Activated naive CD8-positive, alpha-beta T cell treated with anti-CD3 and anti-CD28 coated beads for 36 hours (primary cell): ENCODE data around the gene BCL11B. TPM values are rescaled to one million over a fixed set of nuclear protein-coding genes. Genes with fewer than 3 reads are reported as not detected.

ENCODE experiments used
- DNase-seq: peaks from one replicate; pipeline ENCODE4 v3.0.0; 2021
- H3K27ac Mint-ChIP-seq: one replicate; pipeline ENCODE4 v1.8.0; 2022; ENCODE audit warnings: mild to moderate bottlenecking, moderate library complexity, mixed read lengths
- H3K27me3 Mint-ChIP-seq: one replicate; pipeline ENCODE4 v1.8.0; 2022; ENCODE audit warnings: mild to moderate bottlenecking, mixed read lengths
- H3K36me3 Mint-ChIP-seq: one replicate; pipeline ENCODE4 v1.8.0; 2021; ENCODE audit warnings: mild to moderate bottlenecking, mixed read lengths
- H3K4me1 Mint-ChIP-seq: one replicate; pipeline ENCODE4 v1.8.0; 2021; ENCODE audit warnings: mixed read lengths
- H3K4me3 Mint-ChIP-seq: one replicate; pipeline ENCODE4 v1.8.0; 2022; ENCODE audit warnings: mild to moderate bottlenecking, moderate library complexity, mixed read lengths
- H3K9me3 Mint-ChIP-seq: one replicate; pipeline ENCODE4 v1.8.0; 2022; ENCODE audit warnings: mixed read lengths
- total RNA-seq, 2 experiments: library from RNA; stranded (reverse); gene quantifications; one replicate each; pipeline ENCODE4 v1.2.3, GENCODE V29; 2021

BCL11B gene
- 10 to 100 TPM; 38.9 to 40.3 TPM for total RNA-seq

DNA sequence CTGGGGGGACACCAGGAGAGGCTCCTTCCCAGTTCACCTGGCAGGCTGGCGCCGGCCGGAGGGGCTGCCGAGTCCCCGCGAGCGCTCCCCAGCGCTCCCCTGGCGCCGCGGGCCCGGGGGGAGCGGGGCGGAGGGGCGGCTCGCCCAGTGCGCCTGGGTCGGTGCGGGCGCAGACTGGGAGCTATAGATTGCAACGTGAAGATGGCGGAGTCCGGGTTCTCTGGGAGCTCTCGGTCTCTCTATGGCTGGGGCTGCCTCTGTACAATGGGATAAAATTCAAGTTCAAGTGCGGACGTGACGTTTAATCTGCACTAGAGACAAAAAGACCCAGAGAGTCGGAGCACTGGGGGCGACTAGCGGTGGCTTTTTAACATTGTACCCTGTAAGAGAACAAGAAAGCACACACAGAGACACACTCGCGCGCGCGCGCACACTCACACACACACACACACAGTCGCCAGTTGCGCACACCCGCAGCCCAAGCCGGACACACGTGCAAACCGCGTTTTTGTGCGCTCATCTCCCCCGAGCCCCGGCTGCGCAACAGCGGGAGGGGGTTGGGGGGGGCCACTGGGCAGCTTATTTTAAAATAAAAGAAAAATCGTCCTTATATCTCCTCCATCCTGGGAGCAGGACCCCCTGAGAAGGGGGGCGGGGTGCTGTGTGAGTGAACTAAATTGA lies at the start of gene BCL11B:
Gene BCL11B, minus strand, starts transcription at position 247 of the 681 bp plus-strand sequence. CDS start 979 bp downstream, outside the sequence.
- H3K9me3 Mint-ChIP-seq: no peaks in the 10 kb centered on the region
- H3K4me3 Mint-ChIP-seq: peak within 1 kb of the TSS; percentile 89
- peaks cover 26% of the 10 kb centered on the region for H3K36me3 Mint-ChIP-seq
- H3K27me3 Mint-ChIP-seq: peaks cover 3% of the 10 kb centered on the region
- H3K4me1 Mint-ChIP-seq: peaks cover 36% of the 10 kb centered on the region
- H3K27ac Mint-ChIP-seq: peak within 1 kb of the TSS; percentile 95
- peak; percentile 86 for DNase-seq

DNA sequence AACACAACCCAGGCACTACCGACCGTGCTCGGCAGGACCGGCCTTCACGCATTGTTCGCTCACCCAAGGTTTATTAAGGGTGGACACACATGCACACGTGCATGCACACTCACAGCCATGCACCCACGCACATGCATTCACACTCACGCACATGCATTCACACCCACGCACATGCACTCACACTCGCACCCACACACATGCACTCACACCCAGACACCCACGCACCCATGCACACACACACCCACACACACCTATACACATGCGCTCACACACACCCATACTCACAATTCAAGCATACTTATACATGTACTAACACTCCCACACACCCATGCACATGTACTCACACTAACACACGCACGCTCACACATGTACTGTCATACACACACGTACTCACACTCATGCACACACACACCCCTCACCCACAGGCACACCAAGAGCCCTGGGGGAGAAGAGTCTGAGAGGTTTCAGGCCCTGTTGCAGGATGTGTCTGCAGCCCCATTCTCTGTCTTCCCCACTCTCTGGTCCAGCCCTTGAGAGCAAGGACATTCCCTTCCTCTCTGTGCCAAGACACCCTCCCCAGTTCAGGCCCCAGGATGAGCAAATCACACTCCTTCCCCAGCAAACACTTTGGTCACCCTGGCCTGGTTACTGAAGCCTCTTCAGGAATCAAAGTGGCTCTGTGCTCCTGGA lies 49.4 kb upstream of the BCL11B start:
- H3K27ac Mint-ChIP-seq: no peak overlapping the region

DNA sequence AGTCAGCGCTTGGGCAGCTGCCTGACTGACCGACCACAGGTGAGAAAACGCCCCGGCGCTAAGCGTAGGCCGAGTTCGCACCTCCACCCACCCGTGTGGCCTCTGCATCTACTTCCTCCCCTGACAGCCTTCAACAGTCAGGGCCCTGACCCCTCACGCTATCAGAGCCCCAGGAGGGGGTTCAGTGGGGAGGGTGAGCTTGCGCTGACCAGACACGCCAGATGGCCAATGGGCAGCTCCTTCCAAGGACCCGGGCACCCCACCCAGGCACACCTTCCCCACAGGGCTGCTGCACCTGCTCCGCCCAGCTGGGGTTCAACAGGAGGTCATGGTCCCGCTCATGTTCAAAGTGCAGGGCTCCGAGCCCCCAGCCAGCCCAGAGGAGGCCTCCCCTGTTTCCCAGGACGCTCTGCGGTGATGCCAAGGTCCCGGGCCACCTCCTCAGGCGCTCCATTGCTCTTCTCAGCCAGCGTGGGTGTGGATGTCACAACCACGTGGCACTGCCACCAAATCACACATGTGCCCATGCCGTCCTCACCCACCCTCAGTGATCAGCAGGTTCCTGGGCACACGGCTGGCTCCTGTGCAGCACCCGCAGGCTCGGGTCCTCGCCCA lies 48.7 kb upstream of the BCL11B start:
- no peak overlapping the region for H3K4me3 Mint-ChIP-seq
- H3K27ac Mint-ChIP-seq: no peak overlapping the region
- H3K27me3 Mint-ChIP-seq: no peaks in the 10 kb centered on the region

More for the DNA sequence above, 49.4 kb upstream of the BCL11B start:
- Mint-ChIP-seq H3K4me1 (peaks cover 5% of the 10 kb centered on the region), H3K36me3 (no peaks in the 10 kb centered on the region), H3K4me3 (no peak overlapping the region), H3K27me3 (no peaks in the 10 kb centered on the region), H3K9me3 (no peaks in the 10 kb centered on the region)
- no peak for DNase-seq

DNA sequence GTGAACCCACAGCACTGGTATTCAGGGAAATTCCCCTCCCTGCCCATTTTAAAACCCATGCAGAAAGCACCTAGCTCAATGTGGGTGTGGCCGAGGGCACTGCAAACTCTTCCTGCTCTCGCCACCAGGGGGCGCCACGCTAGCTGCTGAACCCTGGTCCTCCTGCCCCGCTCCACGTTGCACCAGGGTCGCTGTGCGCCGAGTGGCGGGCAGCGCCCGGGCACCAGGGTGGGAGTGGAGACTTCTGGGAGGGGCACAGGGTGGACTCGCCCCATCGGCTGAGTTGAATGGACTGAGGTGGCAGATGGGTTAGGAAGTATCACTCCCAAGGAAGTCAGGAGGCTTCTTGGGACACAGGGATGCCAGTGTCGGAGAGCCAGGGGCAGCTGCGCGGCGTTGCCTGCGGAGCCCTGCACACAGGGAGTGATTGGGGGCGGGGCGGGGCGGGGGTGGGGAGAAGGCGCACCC lies 48.1 kb upstream of the BCL11B start:
- peak; percentile 82 for DNase-seq
- H3K27me3 Mint-ChIP-seq: no peaks in the 10 kb centered on the region
- H3K36me3 Mint-ChIP-seq: no peaks in the 10 kb centered on the region
- no peak overlapping the region for H3K27ac Mint-ChIP-seq
- H3K4me3 Mint-ChIP-seq: no peak overlapping the region
- no peaks in the 10 kb centered on the region for H3K9me3 Mint-ChIP-seq
- peaks cover 5% of the 10 kb centered on the region for H3K4me1 Mint-ChIP-seq

More for the DNA sequence above, 48.7 kb upstream of the BCL11B start:
- Mint-ChIP-seq H3K9me3 (no peaks in the 10 kb centered on the region), H3K4me1 (peaks cover 5% of the 10 kb centered on the region), H3K36me3 (no peaks in the 10 kb centered on the region)
- DNase-seq: no peak

DNA sequence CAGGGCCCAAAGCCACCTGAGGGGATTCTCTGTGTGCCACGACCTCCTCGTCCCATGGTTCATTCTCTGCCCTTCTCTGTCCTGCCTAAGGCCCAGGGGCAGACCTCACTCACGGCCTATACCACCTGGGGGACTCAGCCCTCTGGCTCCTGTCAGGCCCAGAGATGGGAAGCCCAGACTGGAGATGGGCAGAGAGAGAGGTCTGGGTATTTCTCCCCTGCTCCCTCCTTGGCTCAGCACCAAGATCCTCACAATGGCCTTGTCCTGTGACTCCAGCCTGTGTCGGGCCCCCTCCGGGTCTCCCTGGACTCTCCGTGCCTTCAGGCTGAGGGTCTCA lies 46.9 kb upstream of the BCL11B start:
- no peaks in the 10 kb centered on the region for H3K36me3 Mint-ChIP-seq
- no peak overlapping the region for H3K4me3 Mint-ChIP-seq

DNA sequence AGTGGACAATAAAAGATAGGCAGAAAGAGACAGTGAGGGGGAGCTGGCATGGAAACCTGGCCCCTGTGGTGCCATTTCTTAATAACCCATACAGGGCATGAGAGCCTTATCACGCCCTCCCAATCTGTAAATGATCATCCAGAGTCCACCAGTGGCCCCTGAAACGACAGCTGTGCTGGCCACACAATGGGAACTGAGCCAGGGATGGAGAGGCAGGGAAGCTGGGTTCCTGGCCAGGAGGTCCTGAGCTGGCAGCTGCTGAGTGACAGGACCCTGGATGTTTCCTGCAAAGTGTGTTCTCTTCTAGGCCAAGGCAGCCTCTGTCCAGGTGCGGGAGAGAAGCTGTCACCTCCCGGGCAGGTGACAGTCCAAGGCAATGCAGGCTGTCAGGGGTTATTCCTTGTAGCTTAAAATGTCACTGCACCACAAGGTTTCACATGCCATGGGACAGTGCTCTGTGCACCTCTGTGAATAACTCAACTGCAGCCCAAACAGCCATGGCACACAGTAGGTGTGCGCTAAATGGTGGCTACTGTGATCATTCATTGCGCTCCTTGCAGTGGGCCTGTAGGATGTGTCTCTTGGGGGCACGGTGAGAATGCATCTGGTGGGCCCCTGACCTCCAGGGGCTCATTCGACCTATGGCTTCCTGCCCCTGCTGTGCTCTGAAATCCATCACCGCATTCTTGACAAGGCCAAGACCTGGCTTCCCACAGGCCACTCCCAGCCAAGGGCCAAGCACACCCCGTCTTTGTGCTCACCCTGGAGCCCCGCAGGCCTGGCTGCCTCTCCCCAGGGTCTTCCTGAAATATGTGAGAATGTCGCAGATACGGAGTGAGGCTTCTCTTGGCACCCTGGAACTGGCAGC lies 46.3 kb upstream of the BCL11B start:
- Mint-ChIP-seq H3K9me3 (no peaks in the 10 kb centered on the region), H3K36me3 (no peaks in the 10 kb centered on the region), H3K4me1 (peaks cover 5% of the 10 kb centered on the region), H3K4me3 (no peak overlapping the region), H3K27ac (no peak overlapping the region), H3K27me3 (no peaks in the 10 kb centered on the region)
- DNase-seq: no peak

More for the DNA sequence above, 46.9 kb upstream of the BCL11B start:
- H3K27ac Mint-ChIP-seq: no peak overlapping the region
- H3K4me1 Mint-ChIP-seq: peaks cover 5% of the 10 kb centered on the region
- H3K9me3 Mint-ChIP-seq: no peaks in the 10 kb centered on the region
- no peak for DNase-seq
- no peaks in the 10 kb centered on the region for H3K27me3 Mint-ChIP-seq

DNA sequence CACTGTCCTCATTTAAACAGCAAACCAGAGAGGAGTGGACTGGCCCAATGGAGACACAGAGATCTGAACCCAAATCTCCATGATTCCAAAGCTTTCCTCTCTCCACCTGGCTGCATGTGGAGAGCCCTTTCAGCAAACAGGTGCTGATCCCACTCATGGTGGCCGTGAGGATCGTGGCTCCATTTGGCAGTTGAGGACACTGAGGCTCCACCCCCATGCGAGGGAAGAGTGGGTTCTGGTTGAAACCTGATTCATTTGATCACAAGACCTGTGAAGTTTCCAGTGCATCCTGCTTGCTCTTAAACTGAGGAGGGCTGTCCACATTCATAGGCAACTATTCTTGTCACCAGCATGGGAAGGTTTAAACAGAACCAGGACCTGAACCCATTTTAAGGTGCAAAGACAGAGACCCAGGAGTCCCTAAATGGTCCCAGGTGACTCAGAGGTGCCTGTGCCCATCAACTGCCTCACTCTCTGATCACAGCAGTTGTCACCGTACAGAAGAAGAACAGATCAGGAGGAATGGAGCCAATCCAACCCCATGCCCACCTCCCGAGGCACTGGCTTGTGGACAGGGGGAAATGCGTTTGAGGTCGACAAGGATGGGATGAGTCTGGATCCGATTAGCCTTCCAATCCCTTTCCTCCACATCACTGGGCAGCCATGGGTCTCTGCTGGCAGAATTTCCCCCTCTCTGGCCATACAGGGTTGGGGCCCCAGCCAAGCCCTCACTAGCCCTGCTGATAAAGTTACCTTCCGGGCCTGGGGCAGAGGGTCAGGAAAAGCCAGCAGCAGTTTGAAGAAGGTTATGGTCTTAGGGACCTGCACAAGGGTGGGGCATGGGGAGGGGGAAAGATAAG lies 45.5 kb upstream of the BCL11B start:
- no peak for DNase-seq
- Mint-ChIP-seq H3K36me3 (no peaks in the 10 kb centered on the region), H3K4me3 (no peak overlapping the region), H3K27me3 (no peaks in the 10 kb centered on the region), H3K9me3 (no peaks in the 10 kb centered on the region), H3K4me1 (peaks cover 5% of the 10 kb centered on the region), H3K27ac (no peak overlapping the region)

DNA sequence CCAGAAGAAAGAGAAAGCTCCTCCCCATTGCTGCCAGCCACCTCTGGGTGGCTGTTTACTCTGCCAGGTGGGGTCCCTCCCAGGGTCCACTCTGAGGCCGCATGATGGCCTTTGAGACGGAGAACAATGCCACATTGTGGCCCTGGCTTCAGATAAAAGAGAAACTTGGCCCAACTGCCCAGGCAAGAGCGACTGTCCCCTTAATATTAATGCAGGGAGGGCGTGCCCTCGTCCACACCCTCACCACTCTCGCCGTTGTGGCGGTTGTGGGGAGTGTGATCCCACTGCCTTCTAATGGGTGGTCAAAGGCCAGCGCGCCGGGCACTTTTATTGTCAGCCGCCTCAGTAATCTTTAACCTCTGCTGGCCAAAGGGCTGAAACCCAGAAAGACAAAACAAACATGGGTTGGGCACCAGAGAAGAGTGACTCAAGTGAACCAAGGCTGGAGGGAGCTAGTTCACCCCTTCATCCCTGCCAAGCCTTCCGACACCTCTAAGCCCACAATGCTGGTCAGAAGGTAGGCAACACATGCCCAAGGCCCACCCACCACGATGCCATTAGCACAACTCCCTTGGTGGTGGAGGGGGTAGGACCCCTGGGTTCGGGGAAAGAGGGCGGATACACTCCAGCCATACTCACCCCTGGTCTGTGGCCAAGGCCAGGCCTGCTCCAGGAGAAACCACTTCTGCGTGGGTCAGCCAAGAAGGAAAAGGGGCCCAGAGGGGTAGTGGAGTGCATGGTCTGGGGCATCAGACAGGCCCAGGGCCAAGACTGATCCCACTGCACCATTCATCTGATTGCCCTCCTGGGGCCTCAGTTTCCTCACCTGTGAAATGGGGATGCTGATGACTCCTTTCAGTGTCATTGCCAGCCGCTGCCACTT lies 44.5 kb upstream of the BCL11B start:
- DNase-seq: no peak
- no peak overlapping the region for H3K27ac Mint-ChIP-seq
- peaks cover 2% of the 10 kb centered on the region for H3K9me3 Mint-ChIP-seq
- H3K36me3 Mint-ChIP-seq: no peaks in the 10 kb centered on the region
- no peak overlapping the region for H3K4me3 Mint-ChIP-seq
- peaks cover 5% of the 10 kb centered on the region for H3K4me1 Mint-ChIP-seq
- H3K27me3 Mint-ChIP-seq: no peaks in the 10 kb centered on the region

DNA sequence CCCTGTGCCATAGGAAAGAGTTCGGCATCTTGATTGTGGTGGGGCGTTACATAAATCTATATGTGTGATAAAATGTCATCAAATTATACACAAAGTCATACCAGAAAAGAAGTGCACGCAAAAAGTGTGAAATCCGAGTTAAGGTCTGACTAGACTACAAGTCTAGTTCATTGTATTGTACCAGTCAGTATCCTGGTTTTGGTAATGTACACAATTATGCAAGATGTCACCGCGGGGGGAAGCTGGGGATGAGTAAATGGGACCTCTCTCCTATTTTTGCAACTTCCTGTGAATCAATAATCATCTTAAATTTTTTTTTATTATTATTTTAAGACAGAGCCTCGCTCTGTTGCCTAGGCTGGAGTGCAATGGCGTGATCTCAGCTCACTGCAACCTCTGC lies 43.2 kb upstream of the BCL11B start:
- no peak overlapping the region for H3K27ac Mint-ChIP-seq
- H3K36me3 Mint-ChIP-seq: peaks cover 2% of the 10 kb centered on the region
- H3K4me3 Mint-ChIP-seq: no peak overlapping the region
- peaks cover 3% of the 10 kb centered on the region for H3K27me3 Mint-ChIP-seq
- H3K9me3 Mint-ChIP-seq: peaks cover 10% of the 10 kb centered on the region
- DNase-seq: no peak
- peaks cover 5% of the 10 kb centered on the region for H3K4me1 Mint-ChIP-seq

DNA sequence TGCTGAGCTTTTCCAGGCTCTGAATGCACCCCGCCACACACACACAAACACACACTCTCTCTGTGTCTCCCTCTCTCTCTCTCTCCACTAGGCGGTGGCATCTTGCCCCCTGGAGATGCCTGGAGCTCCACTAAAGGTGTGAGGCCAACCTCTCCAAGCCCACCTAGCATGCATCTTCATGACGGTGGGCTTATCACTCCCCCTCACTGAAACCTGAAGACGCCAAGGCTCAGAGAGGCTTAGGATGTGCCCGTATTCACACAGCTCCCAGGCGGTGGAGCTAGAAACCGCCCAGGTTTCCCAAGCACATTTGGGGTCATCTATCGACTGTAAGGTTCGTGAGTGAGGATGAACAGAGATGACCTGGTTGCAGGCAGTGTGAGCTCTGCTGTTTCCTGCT lies 42.6 kb upstream of the BCL11B start:
- peaks cover 2% of the 10 kb centered on the region for H3K36me3 Mint-ChIP-seq
- peaks cover 3% of the 10 kb centered on the region for H3K27me3 Mint-ChIP-seq
- H3K4me3 Mint-ChIP-seq: no peak overlapping the region
- no peak overlapping the region for H3K27ac Mint-ChIP-seq
- H3K9me3 Mint-ChIP-seq: peaks cover 12% of the 10 kb centered on the region
- DNase-seq: no peak
- H3K4me1 Mint-ChIP-seq: peaks cover 2% of the 10 kb centered on the region

DNA sequence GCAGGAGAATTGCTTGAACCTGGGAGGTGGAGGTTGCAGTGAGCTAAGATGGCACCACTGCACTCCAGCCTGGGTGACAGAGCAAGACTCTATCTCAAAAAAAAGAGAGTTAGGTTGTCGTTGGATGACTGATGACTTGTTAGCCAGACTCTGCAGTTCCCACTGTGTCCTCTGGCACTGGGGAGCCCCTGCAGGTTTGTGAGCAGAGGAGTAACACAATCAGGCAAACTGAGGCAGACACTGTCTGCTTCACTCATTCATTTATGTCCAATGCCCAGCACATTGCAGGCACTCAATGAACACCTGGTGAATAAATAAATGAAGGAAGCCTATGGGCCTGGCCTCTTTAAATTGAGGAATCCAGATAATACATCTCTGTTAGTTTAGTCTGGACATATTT lies 41.2 kb upstream of the BCL11B start:
- H3K4me1 Mint-ChIP-seq: peaks cover 2% of the 10 kb centered on the region
- peaks cover 3% of the 10 kb centered on the region for H3K27me3 Mint-ChIP-seq
- H3K9me3 Mint-ChIP-seq: peaks cover 12% of the 10 kb centered on the region
- peaks cover 2% of the 10 kb centered on the region for H3K36me3 Mint-ChIP-seq
- H3K4me3 Mint-ChIP-seq: no peak overlapping the region
- DNase-seq: no peak
- H3K27ac Mint-ChIP-seq: no peak overlapping the region

DNA sequence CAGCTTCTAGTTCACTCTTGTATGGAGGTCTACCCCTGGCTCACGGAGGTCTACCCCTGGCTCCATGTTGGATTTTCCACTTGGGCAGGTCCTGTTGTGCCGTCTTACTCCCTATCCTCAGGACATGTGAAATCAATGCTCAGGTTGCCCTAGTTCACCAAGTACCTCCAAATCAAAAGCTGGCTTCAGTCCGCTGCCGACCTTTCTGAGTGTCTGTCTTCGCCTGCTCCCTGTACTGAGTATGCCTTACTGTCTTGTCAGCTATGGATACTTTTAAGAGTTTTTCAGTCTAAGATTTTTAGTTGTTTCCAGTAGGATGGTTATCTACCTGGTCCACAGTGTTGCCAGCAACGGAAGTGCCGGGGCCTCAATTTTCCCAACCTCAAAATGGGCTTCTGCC lies 40.1 kb upstream of the BCL11B start:
- peaks cover 3% of the 10 kb centered on the region for H3K27me3 Mint-ChIP-seq
- no peak overlapping the region for H3K27ac Mint-ChIP-seq
- H3K36me3 Mint-ChIP-seq: peaks cover 2% of the 10 kb centered on the region
- peaks cover under 1% of the 10 kb centered on the region for H3K4me1 Mint-ChIP-seq
- DNase-seq: no peak
- H3K4me3 Mint-ChIP-seq: no peak overlapping the region
- peaks cover 12% of the 10 kb centered on the region for H3K9me3 Mint-ChIP-seq

DNA sequence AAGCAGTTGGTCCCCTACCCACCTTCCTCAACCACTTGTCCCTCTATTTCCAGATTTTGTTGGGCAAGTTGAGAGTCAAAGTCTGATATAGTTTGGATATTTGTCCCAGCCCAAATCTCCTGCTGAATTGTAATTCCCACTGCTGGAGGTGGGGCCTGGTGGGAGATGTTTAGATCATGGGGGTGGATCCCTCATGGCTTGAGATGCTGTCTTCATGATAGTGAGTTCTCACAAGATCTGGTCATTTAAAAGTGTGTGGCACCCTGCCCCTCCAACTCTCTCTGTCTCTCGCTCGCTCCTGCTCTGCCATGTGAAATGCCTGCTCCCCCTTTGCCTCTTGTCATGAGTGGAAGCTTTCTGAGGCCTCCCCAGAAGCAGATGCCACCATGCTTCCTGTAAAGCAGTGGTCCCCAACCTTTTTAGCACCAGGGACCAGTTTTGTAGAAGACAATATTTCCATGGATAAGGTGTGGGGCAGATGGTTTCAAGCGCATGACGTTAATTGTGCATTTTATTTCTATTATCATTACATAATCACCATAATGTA lies 37.3 kb upstream of the BCL11B start:
- Mint-ChIP-seq H3K4me1 (no peaks in the 10 kb centered on the region), H3K9me3 (peaks cover 13% of the 10 kb centered on the region), H3K36me3 (peaks cover 4% of the 10 kb centered on the region), H3K27ac (no peak overlapping the region), H3K27me3 (peaks cover 3% of the 10 kb centered on the region), H3K4me3 (no peak overlapping the region)
- DNase-seq: no peak
